Sigmoid colon (tissue), 7 donors: ENCODE data around the gene CERS6. TPM values are rescaled to one million over a fixed set of nuclear protein-coding genes. Genes with fewer than 3 reads are reported as not detected.

Experiments
- DNase-seq: peaks from one replicate; pipeline ENCODE4 v3.0.0-alpha.2; 2019
- H3K27ac ChIP-seq, 4 donors: fragments of 200-600 bp; sonication (generic); one replicate each; pipeline ENCODE4 v1.5.1; 2016 to 2019; ENCODE audit warnings: mild to moderate bottlenecking in 1 of 4
- H3K27me3 ChIP-seq, 3 donors: fragments of 200-600 bp; sonication (generic); one replicate each; pipeline ENCODE4 v1.5.1; 2019; ENCODE audit warnings: mild to moderate bottlenecking in 1 of 3
- H3K36me3 ChIP-seq, 4 donors: fragments of 200-600 bp; sonication (generic); one replicate each; pipeline ENCODE4 v1.5.1; 2016 to 2019
- H3K4me1 ChIP-seq, 4 donors: fragments of 200-600 bp; sonication (generic); one replicate each; pipeline ENCODE4 v1.5.1; 2017 to 2019
- H3K4me3 ChIP-seq, 4 donors: fragments of 200-600 bp; sonication (generic); one replicate each; pipeline ENCODE4 v1.5.1; 2017 to 2019; ENCODE audit warnings: mild to moderate bottlenecking in 2 of 4, moderate library complexity in 1 of 4
- H3K9me3 ChIP-seq, 4 donors: fragments of 200-600 bp in 3 of 4; sonication (generic) in 3 of 4; one replicate each; pipeline versions ENCODE4 v1.5.1 to v1.6.1; 2013 to 2019
- CTCF ChIP-seq, 4 experiments: fragments of 450-650 bp in 3 of 4; fragments of 200-600 bp in 1 of 4; IDR thresholded peaks; one replicate each; pipeline ENCODE4 v1.5.1; 2016 to 2019; ENCODE audit warnings: antibody characterized with exemption in 4 of 4, mild to moderate bottlenecking in 3 of 4, moderate library complexity in 2 of 4
- EP300 ChIP-seq, 4 donors: sonication (generic); formaldehyde crosslinking; IDR thresholded peaks; one replicate each; pipeline ENCODE4 v1.6.1; 2017; ENCODE audit warnings: antibody characterized with exemption in 4 of 4
- POLR2A ChIP-seq, 2 donors: fragments of 450-650 bp; IDR thresholded peaks; one replicate each; pipeline ENCODE4 v1.6.1; 2016; ENCODE audit warnings: antibody characterized with exemption in 2 of 2, mild to moderate bottlenecking in 2 of 2, moderate library complexity in 2 of 2
- POLR2AphosphoS5 ChIP-seq, 4 donors: sonication (generic); formaldehyde crosslinking; IDR thresholded peaks; one replicate each; pipeline ENCODE4 v1.6.1; 2017; ENCODE audit warnings: antibody characterized with exemption in 4 of 4
- WGBS, 2 donors: extraction: QIAGEN DNeasy Blood & Tissue Kit; methylation state at CpG; one replicate each; pipeline ENCODE4 v1.1.7; 2013; 5-methylcytosine and 5-hydroxymethylcytosine counted together
- intact Hi-C: fragments of 100-400 bp; cut with DNase I; formaldehyde crosslinking; loops from one replicate; pipeline ENCODE4 v1.15.1; 2023
- polyA plus RNA-seq, 3 donors: library from polyadenylated mRNA; stranded (reverse); fragments of 200-250 nt; gene quantifications; one replicate each; pipeline ENCODE4 v1.2.3, GENCODE V29; 2013
- total RNA-seq, 4 donors: library from RNA; depleted of rRNA; stranded (reverse); fragments of >200 nt; gene quantifications; one replicate each; pipeline ENCODE4 v1.1.0, GENCODE V29; 2016
- donor health status: healthy with polysubstance abuse.
- donor health status: Bipolar disorder and iron deficiency.
- donor health status: healthy.

Gene CERS6
- total and polyA plus RNA-seq, 7 donors: 4.4 to 21.0 (median 11.2) TPM

- TF ChIP-seq CTCF (IDR thresholded peaks at IDR 0.05) (no peak), POLR2A (IDR thresholded peaks at IDR 0.05) (no peak), EP300 (IDR thresholded peaks at IDR 0.05) (no peak), POLR2AphosphoS5 (IDR thresholded peaks at IDR 0.05) (no peak)
- intact Hi-C loops: no loop called here
- Histone ChIP-seq H3K36me3 (no peaks in the 10 kb centered on the region), H3K27ac (no peak overlapping the region), H3K4me1 (no peaks in the 10 kb centered on the region), H3K9me3 (no peaks in the 10 kb centered on the region), H3K4me3 (no peak overlapping the region), H3K27me3 (no peaks in the 10 kb centered on the region)
- WGBS, 2 donors: 69 to 82% methylated on average over 1 of the region's 1 CpG
- DNase-seq: no peak
Measured at GRCh38 chr2:168738062-168738461, 282.0 kb downstream of the CERS6 start.

GRCh38 chr2:168740360-168740759 is 284.3 kb downstream of the CERS6 start:
- WGBS, 2 donors: 97% methylated on average over 3 of the region's 3 CpGs
- no peak overlapping the region for H3K4me3 ChIP-seq
- no peaks in the 10 kb centered on the region for H3K27me3 ChIP-seq
- no peak for DNase-seq
- no peaks in the 10 kb centered on the region for H3K9me3 ChIP-seq
- H3K4me1 ChIP-seq: no peaks in the 10 kb centered on the region
- TF ChIP-seq POLR2AphosphoS5 (IDR thresholded peaks at IDR 0.05): no peak
- no peak for TF ChIP-seq POLR2A (IDR thresholded peaks at IDR 0.05)
- no peak for TF ChIP-seq CTCF (IDR thresholded peaks at IDR 0.05)
- no peak for TF ChIP-seq EP300 (IDR thresholded peaks at IDR 0.05)
- H3K36me3 ChIP-seq: no peaks in the 10 kb centered on the region
- no peak overlapping the region for H3K27ac ChIP-seq
- intact Hi-C loops: no loop called here

GRCh38 chr2:168740788-168741187 is 284.7 kb downstream of the CERS6 start:
- Histone ChIP-seq H3K4me3 (no peak overlapping the region), H3K36me3 (no peaks in the 10 kb centered on the region), H3K9me3 (no peaks in the 10 kb centered on the region), H3K27me3 (no peaks in the 10 kb centered on the region), H3K4me1 (no peaks in the 10 kb centered on the region), H3K27ac (no peak overlapping the region)
- intact Hi-C loops: no loop called here
- WGBS, 2 donors: 63 to 82% methylated on average over 3 of the region's 3 CpGs
- no peak for DNase-seq
- TF ChIP-seq CTCF (IDR thresholded peaks at IDR 0.05): no peak
- TF ChIP-seq POLR2AphosphoS5 (IDR thresholded peaks at IDR 0.05): no peak
- no peak for TF ChIP-seq EP300 (IDR thresholded peaks at IDR 0.05)
- TF ChIP-seq POLR2A (IDR thresholded peaks at IDR 0.05): no peak

- Histone ChIP-seq H3K27ac (no peak overlapping the region), H3K9me3 (no peaks in the 10 kb centered on the region), H3K4me3 (no peak overlapping the region), H3K36me3 (no peaks in the 10 kb centered on the region), H3K4me1 (no peaks in the 10 kb centered on the region), H3K27me3 (no peaks in the 10 kb centered on the region)
- TF ChIP-seq POLR2AphosphoS5 (IDR thresholded peaks at IDR 0.05) (no peak), CTCF (IDR thresholded peaks at IDR 0.05) (no peak), EP300 (IDR thresholded peaks at IDR 0.05) (no peak), POLR2A (IDR thresholded peaks at IDR 0.05) (no peak)
- no peak for DNase-seq
- intact Hi-C loops: no loop called here
- WGBS, 2 donors: 82 to 91% methylated on average over 4 of the region's 4 CpGs
Measured at GRCh38 chr2:168742258-168742932, 286.3 kb downstream of the CERS6 start.

- WGBS, 2 donors: 86 to 93% methylated on average over 2 of the region's 2 CpGs
- Histone ChIP-seq H3K27me3 (no peaks in the 10 kb centered on the region), H3K4me3 (no peak overlapping the region), H3K9me3 (no peaks in the 10 kb centered on the region), H3K4me1 (no peaks in the 10 kb centered on the region), H3K27ac (no peak overlapping the region), H3K36me3 (no peaks in the 10 kb centered on the region)
- DNase-seq: no peak
- TF ChIP-seq EP300 (IDR thresholded peaks at IDR 0.05) (no peak), POLR2AphosphoS5 (IDR thresholded peaks at IDR 0.05) (no peak)
- intact Hi-C loops: no loop called here
Measured at GRCh38 chr2:168744844-168745243, 288.8 kb downstream of the CERS6 start.
